IMR-90 (cell line): ENCODE results near the gene CIC. TPM values are rescaled to one million over a fixed set of nuclear protein-coding genes. Genes with fewer than 3 reads are reported as not detected.

ENCODE experiments used
- ATAC-seq: fragments of 200-7000 bp; cut with Tn5 transposase; 2 replicates; pipeline ENCODE4 v1.9.1; 2020; ENCODE audit warnings: low read depth, mild to moderate bottlenecking, moderate library complexity
- BruUV-seq: library from RNA; stranded (reverse); fragments of 400-500 nt; replicated peaks from 2 replicates; lab custom pipeline; 2021; lab: Mats Ljungman, UMichigan
- CTCF ChIA-PET: fragments of 300-600 bp; formaldehyde crosslinking; extraction: SDS; loops from one replicate; lab custom pipeline; 2021; ENCODE audit warnings: antibody characterized with exemption; lab: Yijun Ruan, JAX
- POLR2A ChIA-PET: fragments of 300-600 bp; sonication (Branson Sonifier 250); formaldehyde crosslinking; loops from one replicate; lab custom pipeline; 2022; ENCODE audit warnings: antibody characterized with exemption; ENCODE audit not compliant: unreplicated experiment; lab: Charles Lee
- DNase-seq: peaks from one replicate; pipeline ENCODE4 v3.0.0; 2013
- H2AFZ ChIP-seq: replicated peaks from 2 replicates; pipeline ENCODE3; 2013; ENCODE audit warnings: low read length, mild to moderate bottlenecking; ENCODE audit not compliant: poor library complexity
- H2AK5ac ChIP-seq: 2 replicates; pipeline ENCODE4 v1.6.1; 2013; ENCODE audit warnings: low read depth, low read length, inconsistent platforms
- H2AK9ac ChIP-seq: replicated peaks from 2 replicates; pipeline ENCODE3; 2013; ENCODE audit warnings: mild to moderate bottlenecking, low read depth, low read length, moderate library complexity; ENCODE audit not compliant: poor library complexity
- H2BK120ac ChIP-seq: 2 replicates; pipeline ENCODE4 v1.6.1; 2013; ENCODE audit warnings: low read depth, low read length, inconsistent platforms
- H2BK15ac ChIP-seq: 3 replicates; pipeline ENCODE4 v1.6.1; 2013; ENCODE audit warnings: low read depth, low read length, inconsistent platforms
- H2BK20ac ChIP-seq: 2 replicates; pipeline ENCODE4 v1.6.1; 2013; ENCODE audit warnings: low read depth, mild to moderate bottlenecking, inconsistent platforms, low read length, moderate library complexity
- H2BK5ac ChIP-seq: 2 replicates; pipeline ENCODE4 v1.6.1; 2013; ENCODE audit warnings: mild to moderate bottlenecking, low read depth, low read length, inconsistent platforms; ENCODE audit not compliant: poor library complexity, severe bottlenecking
- H3K14ac ChIP-seq: replicated peaks from 2 replicates; pipeline ENCODE4 v1.6.1; 2013; ENCODE audit warnings: low read depth, low read length, inconsistent platforms
- H3K18ac ChIP-seq: 2 replicates; pipeline ENCODE4 v1.6.1; 2013; ENCODE audit warnings: low read depth, low read length, control low read depth
- H3K23ac ChIP-seq: 2 replicates; pipeline ENCODE4 v1.6.1; 2013; ENCODE audit warnings: low read depth, low read length, inconsistent platforms
- H3K27ac ChIP-seq: 2 replicates; pipeline ENCODE4 v1.5.1; 2013; ENCODE audit warnings: mild to moderate bottlenecking, control low read depth, low read length; ENCODE audit not compliant: insufficient read depth
- H3K27me3 ChIP-seq: 2 replicates; pipeline ENCODE4 v1.6.1; 2013; ENCODE audit warnings: low read length; ENCODE audit not compliant: control insufficient read depth, insufficient read depth
- H3K36me3 ChIP-seq: 2 replicates; pipeline ENCODE4 v1.6.1; 2013; ENCODE audit warnings: low read length, mixed read lengths; ENCODE audit not compliant: control insufficient read depth, insufficient read depth
- H3K4ac ChIP-seq: 2 replicates; pipeline ENCODE4 v1.6.1; 2013; ENCODE audit warnings: low read depth, low read length, inconsistent platforms
- H3K4me1 ChIP-seq: 2 replicates; pipeline ENCODE4 v1.6.1; 2013; ENCODE audit warnings: low read length, mixed read lengths; ENCODE audit not compliant: control insufficient read depth, insufficient read depth
- H3K4me2 ChIP-seq: 2 replicates; pipeline ENCODE4 v1.6.1; 2013; ENCODE audit warnings: low read depth, mild to moderate bottlenecking, control low read depth, low read length, moderate library complexity
- H3K4me3 ChIP-seq: 2 replicates; pipeline ENCODE4 v1.5.1; 2013; ENCODE audit warnings: low read depth, mild to moderate bottlenecking, control low read depth, low read length, moderate library complexity; ENCODE audit not compliant: insufficient read depth
- H3K56ac ChIP-seq: 2 replicates; pipeline ENCODE4 v1.6.1; 2013; ENCODE audit warnings: low read length, inconsistent platforms; ENCODE audit not compliant: insufficient read depth; ENCODE audit errors: extremely low read depth
- H3K79me1 ChIP-seq, 2 experiments: 2 replicates each; pipeline ENCODE4 v1.6.1; 2013; ENCODE audit warnings: low read length in 2 of 2, inconsistent platforms in 1 of 2, low read depth in 1 of 2
- H3K9ac ChIP-seq: 2 replicates; pipeline ENCODE4 v1.6.1; 2013; ENCODE audit warnings: low read depth, low read length, control low read depth
- H3K9me1 ChIP-seq: 2 replicates; pipeline ENCODE4 v1.6.1; 2013; ENCODE audit warnings: low read length, inconsistent platforms; ENCODE audit not compliant: insufficient read depth
- H3K9me3 ChIP-seq: 2 replicates; pipeline ENCODE4 v1.6.1; 2013; ENCODE audit warnings: low read length; ENCODE audit not compliant: control insufficient read depth, insufficient read depth
- H4K20me1 ChIP-seq: 2 replicates; pipeline ENCODE4 v1.6.1; 2013; ENCODE audit warnings: low read length, inconsistent platforms; ENCODE audit not compliant: insufficient read depth
- H4K5ac ChIP-seq: 2 replicates; pipeline ENCODE4 v1.6.1; 2013; ENCODE audit warnings: mild to moderate bottlenecking, low read depth, low read length, control low read depth
- H4K8ac ChIP-seq, 2 experiments: 2 replicates each; pipeline ENCODE4 v1.6.1; 2013; ENCODE audit warnings: low read depth in 2 of 2, low read length in 2 of 2, control low read depth in 1 of 2, inconsistent platforms in 1 of 2
- H4K91ac ChIP-seq: 2 replicates; pipeline ENCODE4 v1.6.1; 2013; ENCODE audit warnings: low read depth, low read length, inconsistent platforms; ENCODE audit not compliant: insufficient read depth
- BHLHE40 ChIP-seq: fragments of 150-350 bp; IDR thresholded peaks from 2 replicates; pipeline ENCODE4 v1.6.1; 2016; ENCODE audit warnings: mild to moderate bottlenecking, low read depth, low read length
- CEBPB ChIP-seq: IDR thresholded peaks from 2 replicates; pipeline ENCODE4 v1.6.1; 2012; ENCODE audit warnings: low read depth, low read length, improper control_type of control experiment
- CHD1 ChIP-seq: IDR thresholded peaks from 2 replicates; pipeline ENCODE4 v1.6.1; 2012; ENCODE audit warnings: low read depth, low read length, improper control_type of control experiment
- CTCF ChIP-seq: conservative IDR thresholded peaks from 2 replicates; pipeline ENCODE4 v1.5.1; 2012; ENCODE audit warnings: mild to moderate bottlenecking, low read depth, low read length, improper control_type of control experiment
- ELK1 ChIP-seq: fragments of 150-350 bp; IDR thresholded peaks from 2 replicates; pipeline ENCODE4 v1.6.1; 2016; ENCODE audit warnings: low read depth, mild to moderate bottlenecking, low read length, moderate library complexity, borderline replicate concordance
- FOS ChIP-seq: fragments of 150-350 bp; IDR thresholded peaks from 2 replicates; pipeline ENCODE4 v1.6.1; 2016; ENCODE audit warnings: low read depth, low read length
- MAFK ChIP-seq: IDR thresholded peaks from 2 replicates; pipeline ENCODE4 v1.6.1; 2012; ENCODE audit warnings: low read depth, low read length, improper control_type of control experiment
- MAZ ChIP-seq: IDR thresholded peaks from 2 replicates; pipeline ENCODE4 v1.6.1; 2012; ENCODE audit warnings: low read depth, mild to moderate bottlenecking, low read length, improper control_type of control experiment, moderate library complexity, borderline replicate concordance
- MXI1 ChIP-seq: IDR thresholded peaks from 2 replicates; pipeline ENCODE4 v1.6.1; 2012; ENCODE audit warnings: low read depth, mild to moderate bottlenecking, low read length, moderate library complexity, borderline replicate concordance
- NFE2L2 ChIP-seq: fragments of 150-350 bp; IDR thresholded peaks from 2 replicates; pipeline ENCODE4 v1.6.1; 2016; ENCODE audit warnings: low read depth, mild to moderate bottlenecking, low read length
- POLR2A ChIP-seq: IDR thresholded peaks from 2 replicates; pipeline ENCODE4 v1.6.1; 2012; ENCODE audit warnings: mild to moderate bottlenecking, low read depth, low read length
- RAD21 ChIP-seq: IDR thresholded peaks from 2 replicates; pipeline ENCODE4 v1.6.1; 2012; ENCODE audit warnings: low read length, improper control_type of control experiment
- RCOR1 ChIP-seq: IDR thresholded peaks from 2 replicates; pipeline ENCODE4 v1.6.1; 2012; ENCODE audit warnings: mild to moderate bottlenecking, low read length, improper control_type of control experiment; ENCODE audit not compliant: insufficient replicate concordance
- RFX5 ChIP-seq: IDR thresholded peaks from 2 replicates; pipeline ENCODE4 v1.8.0; 2012; ENCODE audit warnings: low read depth, mild to moderate bottlenecking, low read length, moderate library complexity
- WGBS, 2 experiments: methylation state at CpG; one replicate each; pipeline versions ENCODE4 v1.1.5 to v1.1.7; 2013; ENCODE audit warnings: missing lambda C conversion rate in 2 of 2; ENCODE audit not compliant: insufficient read length in 1 of 2; ENCODE audit errors: extremely low coverage in 2 of 2; 5-methylcytosine and 5-hydroxymethylcytosine counted together
- dilution Hi-C: fragments of 300-500 bp; cut with HindIII; formaldehyde crosslinking; loops from one replicate; pipeline ENCODE4 v1.14.3; 2018; ENCODE audit warnings: low sequenced_read_pairs; ENCODE audit not compliant: unreplicated experiment
- in situ Hi-C: fragments of 300-500 bp; cut with MboI; formaldehyde crosslinking; loops from 3 replicates; pipeline ENCODE4 v1.14.3; 2019; ENCODE audit warnings: low sequenced_read_pairs, inconsistent platforms, mixed read lengths
- intact Hi-C: fragments of 100-400 bp; cut with micrococcal nuclease; formaldehyde crosslinking; loops from 2 replicates; pipeline ENCODE4 v1.10.0; 2022
- polyA plus RNA-seq, 3 experiments: library from polyadenylated mRNA; depleted of rRNA; stranded (reverse); fragments of >200 nt; gene quantifications; 2 replicates each; pipeline ENCODE4 v1.2.3, GENCODE V29; 2012; ENCODE audit warnings: low replicate concordance in 1 of 3
- total RNA-seq: library from RNA; depleted of rRNA; stranded (reverse); fragments of >200 nt; gene quantifications from 2 replicates; pipeline ENCODE4 v1.2.3, GENCODE V29; 2012

Gene CIC
- total and polyA plus RNA-seq, 2 of the 4 experiments (the other 2 are of a cell fraction): 1.8 to 23.2 TPM

GRCh38 chr19:42244347-42245220, 24.5 kb upstream of the CIC start:
- Histone ChIP-seq H3K4ac (peak overlapping the region; percentile 96), H4K20me1 (peaks cover 17% of the 10 kb centered on the region), H3K4me3 (peak overlapping the region; percentile 55), H2AK5ac (peak overlapping the region; percentile 80), H3K79me1 (peaks cover 8 to 57% of the 10 kb centered on the region in 2 experiments), H3K27me3 (no peaks in the 10 kb centered on the region), H3K27ac (peak overlapping the region; percentile 89), H2BK15ac (peak overlapping the region; percentile 75; the same call in 1 of the 3 replicates), H3K4me1 (peaks cover 8% of the 10 kb centered on the region), H4K5ac (peak overlapping the region; percentile 95), H3K23ac (peak overlapping the region; percentile 96), H3K18ac (peak overlapping the region; percentile 90), H2AK9ac (peak overlapping the region; percentile 90), H4K91ac (peak overlapping the region; percentile 87), H2BK5ac (peak overlapping the region; percentile 91), H3K4me2 (peak overlapping the region; percentile 94), H3K14ac (peak overlapping the region; percentile 97), H3K9me3 (no peaks in the 10 kb centered on the region), H3K9me1 (peaks cover 4% of the 10 kb centered on the region; the same call in 1 of the 2 replicates), H2BK120ac (peak overlapping the region; percentile 94), H2BK20ac (peak overlapping the region; percentile 75; the same call in 1 of the 2 replicates), H3K36me3 (peaks cover 13% of the 10 kb centered on the region), H3K9ac (peak overlapping the region; percentile 70), H4K8ac (peak overlapping the region; percentile 68 to 98), H2AFZ (peak overlapping the region; percentile 92), H3K56ac (peak overlapping the region; percentile 80)
- peak; percentile 93 for DNase-seq
- intact Hi-C loops (loop anchor here (5.0 kb wide), 1 partner anchor 137 kb away; no protein-coding TSS in a partner anchor), in situ Hi-C loops (no loop called here), dilution Hi-C loops (no loop called here)
- no TSS peak for BruUV-seq
- ATAC-seq: peak; percentile 38
- POLR2A ChIA-PET: no interaction called here
- CTCF ChIA-PET: interaction anchor here (0.7 to 5.0 kb wide), 2 partner anchors 35 to 135 kb away, joined by 3 to 29 read pairs; no protein-coding TSS in a partner anchor
- 3% methylated on average over 26 of the region's 45 CpGs; no CpG with 5 or more reads in 1 of the 2 experiments for WGBS, 2 experiments
- peak; percentile 74; the same call in 1 of the 2 replicates for TF ChIP-seq MAZ
- no peak for TF ChIP-seq NFE2L2
- no peak for TF ChIP-seq CHD1
- TF ChIP-seq RFX5: no peak
- TF ChIP-seq POLR2A: 0 out of 2 replicates have a peak, but pooled peaks have one; percentile 35
- TF ChIP-seq BHLHE40: no peak; the same call in 1 of the 2 replicates
- peak; percentile 75 for TF ChIP-seq CTCF
- no peak; the same call in 1 of the 2 replicates for TF ChIP-seq FOS
- no peak for TF ChIP-seq ELK1
- TF ChIP-seq MAFK: no peak
- peak; percentile 77; the same call in 1 of the 2 replicates for TF ChIP-seq MXI1
- TF ChIP-seq RAD21: peak; percentile 42; the same call in 1 of the 2 replicates
- peak; percentile 73 for TF ChIP-seq RCOR1
- TF ChIP-seq CEBPB: no peak
